ENCODE results near the gene LMCD1. TPM values are rescaled to one million over a fixed set of nuclear protein-coding genes. Genes with fewer than 3 reads are reported as not detected.

LMCD1 gene
- total and polyA plus RNA-seq, 9 donors, result 42.1 to 146 (median 127) TPM

- DNase-seq, result peak; percentile 77 to 84 (median 80)
- Histone ChIP-seq H3K27ac (peak overlapping the region; percentile 33 to 85), H3K4me3 (no peak overlapping the region), H3K4me1 (ENCODE audit: insufficient read depth) (peaks cover 13% of the 10 kb centered on the region), H3K9me3 (no peaks in the 10 kb centered on the region), H3K36me3 (no peaks in the 10 kb centered on the region), H3K27me3 (no peaks in the 10 kb centered on the region)
- 4 to 14% (median 8%) methylated on average over 4 of the region's 4 CpGs for WGBS, 3 donors
- intact Hi-C loops (cut with DNase I), result no loop called here
- TF ChIP-seq CTCF (IDR thresholded peaks at IDR 0.05) (no peak), POLR2A (IDR thresholded peaks at IDR 0.05) (no peak), EP300 (IDR thresholded peaks at IDR 0.05) (no peak)
These were observed 18.5 kb upstream of the LMCD1 start for GRCh38 chr3:8482960-8483665.

GRCh38 chr3:8484409-8485140 lies 17.0 kb upstream of the LMCD1 start:
- Histone ChIP-seq H3K36me3 (no peaks in the 10 kb centered on the region), H3K27ac (peak overlapping the region in 1 of 2 donors; percentile 85), H3K4me1 (ENCODE audit: insufficient read depth) (peaks cover 13% of the 10 kb centered on the region), H3K4me3 (no peak overlapping the region), H3K27me3 (no peaks in the 10 kb centered on the region), H3K9me3 (no peaks in the 10 kb centered on the region)
- no peak for DNase-seq
- intact Hi-C loops (cut with DNase I), result no loop called here
- TF ChIP-seq CTCF (IDR thresholded peaks at IDR 0.05) (no peak), POLR2A (IDR thresholded peaks at IDR 0.05) (no peak), EP300 (IDR thresholded peaks at IDR 0.05) (no peak)
- 85 to 93% (median 85%) methylated on average over 5 of the region's 5 CpGs for WGBS, 3 donors

- no peak for TF ChIP-seq POLR2A (IDR thresholded peaks at IDR 0.05)
- no peak for TF ChIP-seq CTCF (IDR thresholded peaks at IDR 0.05)
- no peak for TF ChIP-seq EP300 (IDR thresholded peaks at IDR 0.05)
- no peak overlapping the region for H3K27ac ChIP-seq
- no peaks in the 10 kb centered on the region for H3K9me3 ChIP-seq
- 6 to 39% (median 11%) methylated on average over 3 of the region's 3 CpGs for WGBS, 3 donors
- DNase-seq, result no peak
- intact Hi-C loops (cut with DNase I), result no loop called here
- no peaks in the 10 kb centered on the region for H3K36me3 ChIP-seq
- peaks cover 13% of the 10 kb centered on the region for H3K4me1 ChIP-seq (ENCODE audit: insufficient read depth)
- H3K4me3 ChIP-seq, result no peak overlapping the region
- no peaks in the 10 kb centered on the region for H3K27me3 ChIP-seq
These were observed 16.3 kb upstream of the LMCD1 start for GRCh38 chr3:8485141-8485870.

- peaks cover 13% of the 10 kb centered on the region for H3K4me1 ChIP-seq (ENCODE audit: insufficient read depth)
- no peaks in the 10 kb centered on the region for H3K27me3 ChIP-seq
- no peaks in the 10 kb centered on the region for H3K9me3 ChIP-seq
- no peak overlapping the region for H3K4me3 ChIP-seq
- no peaks in the 10 kb centered on the region for H3K36me3 ChIP-seq
- intact Hi-C loops (cut with DNase I), result no loop called here
- DNase-seq, result no peak
- no peak overlapping the region for H3K27ac ChIP-seq
- TF ChIP-seq POLR2A (IDR thresholded peaks at IDR 0.05) (no peak), CTCF (IDR thresholded peaks at IDR 0.05) (no peak), EP300 (IDR thresholded peaks at IDR 0.05) (no peak)
- 79 to 88% (median 80%) methylated on average over 3 of the region's 3 CpGs for WGBS, 3 donors
These were observed 15.7 kb upstream of the LMCD1 start for GRCh38 chr3:8485943-8486342.
